Endothelial cell of umbilical vein (primary cell): ENCODE measurements around the gene ERAP2. TPM values are rescaled to one million over a fixed set of nuclear protein-coding genes. Genes with fewer than 3 reads are reported as not detected.

Experiments
- BruUV-seq: library from RNA; stranded (reverse); fragments of 400-500 nt; replicated peaks from 2 replicates; lab custom pipeline; 2021; lab: Mats Ljungman, UMichigan
- CTCF ChIA-PET: fragments of 300-600, 350-600 bp; sonication (Branson Sonifier 250); formaldehyde crosslinking; loops from one replicate; lab custom pipeline; 2021; ENCODE audit warnings: antibody characterized with exemption, inconsistent platforms; lab: Charles Lee
- POLR2A ChIA-PET: fragments of 300-600, 350-600 bp; sonication (Branson Sonifier 250); formaldehyde crosslinking; loops from one replicate; lab custom pipeline; 2021; ENCODE audit warnings: antibody characterized with exemption, inconsistent platforms; lab: Charles Lee
- DNase-seq: peaks from one replicate; pipeline ENCODE4 v3.0.0-alpha.2; 2011; ENCODE audit warnings: low read depth, low spot score
- FAIRE-seq: peaks from 2 replicates; lab custom pipeline; 2011; peaks lifted over from hg19 to GRCh38; lab: Jason Lieb, UNC
- H2AFZ ChIP-seq: 2 replicates; pipeline ENCODE4 v1.6.0; 2012; ENCODE audit warnings: low read depth, low read length, control low read depth, inconsistent platforms
- H3K27ac ChIP-seq: 2 replicates; pipeline ENCODE4 v1.5.1; 2011; ENCODE audit warnings: low read depth, mild to moderate bottlenecking, control low read depth, low read length, moderate library complexity; ENCODE audit not compliant: insufficient read depth
- H3K27me3 ChIP-seq, 2 experiments: 2 replicates each; pipeline versions ENCODE4 v1.6.0 to v1.6.1; 2011; ENCODE audit warnings: low read length in 2 of 2, mixed read lengths in 1 of 2; ENCODE audit not compliant: control insufficient read depth in 2 of 2, insufficient read depth in 2 of 2
- H3K36me3 ChIP-seq, 2 experiments: 2 replicates in 1 of 2; 3 replicates in 1 of 2; pipeline ENCODE4 v1.5.1; 2011; ENCODE audit warnings: low read length in 2 of 2, mild to moderate bottlenecking in 1 of 2, moderate library complexity in 1 of 2; ENCODE audit not compliant: control insufficient read depth in 2 of 2, insufficient read depth in 2 of 2; ENCODE audit errors: extremely low read depth in 1 of 2
- H3K4me1 ChIP-seq: 3 replicates; pipeline ENCODE4 v1.5.1; 2011; ENCODE audit warnings: mild to moderate bottlenecking, low read length; ENCODE audit not compliant: control insufficient read depth, insufficient read depth; ENCODE audit errors: extremely low read depth
- H3K4me2 ChIP-seq: 2 replicates; pipeline ENCODE4 v1.6.1; 2011; ENCODE audit warnings: low read length, control low read depth, mixed read lengths; ENCODE audit not compliant: insufficient read depth
- H3K4me3 ChIP-seq, 3 experiments: fragments of 200-600 bp in 1 of 3; sonication (generic), shearing (Covaris generic) in 1 of 3; replicated peaks in 1 of 3; 2 replicates each; pipeline ENCODE4 v1.5.1; 2011 to 2016; ENCODE audit warnings: control low read depth in 3 of 3, low read length in 3 of 3, mild to moderate bottlenecking in 2 of 3, inconsistent platforms in 1 of 3, low read depth in 1 of 3, moderate library complexity in 1 of 3; ENCODE audit not compliant: insufficient read depth in 1 of 3
- H3K79me2 ChIP-seq: 2 replicates; pipeline ENCODE4 v1.6.0; 2012; ENCODE audit warnings: low read length, inconsistent platforms; ENCODE audit not compliant: control insufficient read depth, insufficient read depth
- H3K9ac ChIP-seq: replicated peaks from 2 replicates; pipeline ENCODE3; 2011; ENCODE audit warnings: low read length, control low read depth; ENCODE audit not compliant: insufficient read depth; ENCODE audit errors: extremely low read depth
- H3K9me1 ChIP-seq: replicated peaks from 3 replicates; pipeline ENCODE4 v1.6.0; 2011; ENCODE audit warnings: mild to moderate bottlenecking, low read length; ENCODE audit not compliant: control insufficient read depth, insufficient read depth; ENCODE audit errors: extremely low read depth
- H3K9me3 ChIP-seq: replicated peaks from 2 replicates; pipeline ENCODE4 v1.5.1; 2012; ENCODE audit warnings: low read length, inconsistent platforms; ENCODE audit not compliant: control insufficient read depth, insufficient read depth
- H4K20me1 ChIP-seq: replicated peaks from 2 replicates; pipeline ENCODE3; 2011; ENCODE audit warnings: mild to moderate bottlenecking, low read length; ENCODE audit not compliant: control insufficient read depth, insufficient read depth; ENCODE audit errors: extremely low read depth
- EZH2 ChIP-seq: IDR thresholded peaks from 2 replicates; pipeline ENCODE4 v1.6.1; 2012; ENCODE audit warnings: borderline replicate concordance, low read depth, mild to moderate bottlenecking, moderate library complexity, low read length, inconsistent platforms; ENCODE audit not compliant: severe bottlenecking
- FOS ChIP-seq: IDR thresholded peaks from 2 replicates; pipeline ENCODE4 v1.6.1; 2011; ENCODE audit warnings: mild to moderate bottlenecking, low read length, moderate library complexity, borderline replicate concordance; ENCODE audit not compliant: insufficient read depth
- GATA2 ChIP-seq: IDR thresholded peaks from 2 replicates; pipeline ENCODE4 v1.7.0; 2011; ENCODE audit warnings: low read depth, mild to moderate bottlenecking, moderate library complexity, mixed read lengths, low read length; ENCODE audit not compliant: insufficient read length, insufficient read depth
- JUN ChIP-seq: IDR thresholded peaks from 2 replicates; pipeline ENCODE4 v1.6.1; 2011; ENCODE audit warnings: borderline replicate concordance, low read depth; ENCODE audit not compliant: insufficient read length, insufficient read depth
- MYC ChIP-seq: IDR thresholded peaks from one replicate; pipeline ENCODE4 v1.6.1; 2011; ENCODE audit warnings: mild to moderate bottlenecking, low read depth, low read length
- POLR2A ChIP-seq: IDR thresholded peaks from 2 replicates; pipeline ENCODE4 v1.6.1; 2012; ENCODE audit warnings: low read depth, mild to moderate bottlenecking, control low read depth, low read length
- POLR2AphosphoS5 ChIP-seq: IDR thresholded peaks from 2 replicates; pipeline ENCODE4 v1.6.1; 2012; ENCODE audit warnings: low read depth, mild to moderate bottlenecking, control low read depth, low read length, moderate library complexity; ENCODE audit not compliant: insufficient read depth
- dilution Hi-C: fragments of 300-500 bp; cut with MboI; formaldehyde crosslinking; loops from one replicate; pipeline ENCODE4 v1.15.0; 2019; ENCODE audit warnings: low sequenced_read_pairs; ENCODE audit not compliant: extremely low pct_ligation_motif_present
- intact Hi-C: fragments of 100-400 bp; cut with micrococcal nuclease; formaldehyde crosslinking; loops from one replicate; pipeline ENCODE4 v1.10.0; 2022
- polyA plus RNA-seq, 4 experiments: library from polyadenylated mRNA; depleted of rRNA in 3 of 4; stranded (reverse) in 3 of 4; unstranded in 1 of 4; fragments of >200 nt; gene quantifications; 2 replicates each; pipeline versions ENCODE4 v1.2.1 to v1.2.3, GENCODE V29; 2011 to 2012; ENCODE audit warnings: missing spikeins in 1 of 4
- total RNA-seq: library from RNA; stranded (reverse); gene quantifications from 2 replicates; pipeline ENCODE4 v1.2.3, GENCODE V29; 2021
- TF ChIP-seq, protein P1 (sequence below): IDR thresholded peaks from 2 replicates; pipeline ENCODE4 v1.6.1; 2011; ENCODE audit not compliant: insufficient read depth, insufficient read length
- TF ChIP-seq, protein P2 (sequence below), 2 donors: IDR thresholded peaks; 1 replicate in 1 of 2; 2 replicates in 1 of 2; pipeline ENCODE4 v1.5.1; 2011; ENCODE audit warnings: low read length in 2 of 2, mild to moderate bottlenecking in 2 of 2, moderate library complexity in 2 of 2, control low read depth in 1 of 2, inconsistent platforms in 1 of 2, low read depth in 1 of 2; ENCODE audit not compliant: insufficient read depth in 1 of 2; ENCODE audit errors: extremely low read depth in 1 of 2

ERAP2 gene
- total and polyA plus RNA-seq, 2 donors (not counting 3 experiments of a cell fraction or from before 2014, with no cell fraction given), result 3.1 to 10.0 TPM

DNA sequence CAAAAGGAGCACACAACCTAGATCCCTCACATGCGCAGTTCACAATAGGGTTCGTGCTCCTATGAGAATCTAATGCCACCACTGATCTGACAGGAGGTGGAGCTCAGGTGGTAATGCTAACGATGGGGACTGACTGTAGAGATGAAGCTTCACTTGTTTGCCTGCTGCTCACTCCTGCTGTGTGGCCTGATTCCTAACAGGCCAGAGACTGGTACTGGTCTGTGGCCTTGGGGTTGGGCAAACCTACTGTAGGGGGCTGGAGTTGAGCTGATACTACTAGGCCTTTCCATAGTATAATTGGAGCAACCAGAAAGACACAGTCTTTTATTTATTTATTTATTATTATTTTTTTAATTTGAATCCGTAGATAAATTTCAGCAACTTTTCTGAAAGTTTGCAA is 64.8 kb downstream of the ERAP2 start:
- FAIRE-seq, result no peak
- dilution Hi-C loops, result no loop called here
- BruUV-seq, result no TSS peak

More for the DNA sequence above, 64.8 kb downstream of the ERAP2 start:
- Histone ChIP-seq H3K4me1 (peaks cover 5% of the 10 kb centered on the region), H3K4me3 (no peak overlapping the region), H3K79me2 (peaks cover 43% of the 10 kb centered on the region), H3K36me3 (no peaks in the 10 kb centered on the region), H3K9me1 (no peaks in the 10 kb centered on the region), H3K27ac (no peak overlapping the region), H3K4me2 (no peak overlapping the region), H3K9me3 (no peaks in the 10 kb centered on the region), H4K20me1 (peaks cover 2% of the 10 kb centered on the region), H2AFZ (no peak overlapping the region), H3K27me3 (no peaks in the 10 kb centered on the region), H3K9ac (no peak overlapping the region)
- ChIA-PET CTCF (interaction anchor here (1.3 to 1.5 kb wide), 2 partner anchors 18 to 202 kb away, joined by 3 to 4 read pairs; partner anchors contain the start of gene LIX1), POLR2A (interaction anchor here (0.5 kb wide), 1 partner anchor 1930 kb away, joined by 13 read pairs; no protein-coding TSS in a partner anchor)
- no peak for DNase-seq
- intact Hi-C loops, result no loop called here
- TF ChIP-seq FOS, result no peak
- no peak for TF ChIP-seq JUN
- TF ChIP-seq POLR2AphosphoS5, result no peak
- no peak for TF ChIP-seq POLR2A
- no peak for TF ChIP-seq GATA2
- TF ChIP-seq, protein P1, sequence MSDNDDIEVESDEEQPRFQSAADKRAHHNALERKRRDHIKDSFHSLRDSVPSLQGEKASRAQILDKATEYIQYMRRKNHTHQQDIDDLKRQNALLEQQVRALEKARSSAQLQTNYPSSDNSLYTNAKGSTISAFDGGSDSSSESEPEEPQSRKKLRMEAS, result no peak
- TF ChIP-seq MYC, result no peak
- TF ChIP-seq EZH2, result no peak
- TF ChIP-seq, protein P2, sequence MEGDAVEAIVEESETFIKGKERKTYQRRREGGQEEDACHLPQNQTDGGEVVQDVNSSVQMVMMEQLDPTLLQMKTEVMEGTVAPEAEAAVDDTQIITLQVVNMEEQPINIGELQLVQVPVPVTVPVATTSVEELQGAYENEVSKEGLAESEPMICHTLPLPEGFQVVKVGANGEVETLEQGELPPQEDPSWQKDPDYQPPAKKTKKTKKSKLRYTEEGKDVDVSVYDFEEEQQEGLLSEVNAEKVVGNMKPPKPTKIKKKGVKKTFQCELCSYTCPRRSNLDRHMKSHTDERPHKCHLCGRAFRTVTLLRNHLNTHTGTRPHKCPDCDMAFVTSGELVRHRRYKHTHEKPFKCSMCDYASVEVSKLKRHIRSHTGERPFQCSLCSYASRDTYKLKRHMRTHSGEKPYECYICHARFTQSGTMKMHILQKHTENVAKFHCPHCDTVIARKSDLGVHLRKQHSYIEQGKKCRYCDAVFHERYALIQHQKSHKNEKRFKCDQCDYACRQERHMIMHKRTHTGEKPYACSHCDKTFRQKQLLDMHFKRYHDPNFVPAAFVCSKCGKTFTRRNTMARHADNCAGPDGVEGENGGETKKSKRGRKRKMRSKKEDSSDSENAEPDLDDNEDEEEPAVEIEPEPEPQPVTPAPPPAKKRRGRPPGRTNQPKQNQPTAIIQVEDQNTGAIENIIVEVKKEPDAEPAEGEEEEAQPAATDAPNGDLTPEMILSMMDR (IDR thresholded peaks at IDR 0.05; ENCODE audit: extremely low read depth in 1 of 2, insufficient read depth in 1 of 2, low read depth in 1 of 2, low read length in 2 of 2), result no peak
